Measurements from ENCODE around the gene PTK7.

The PTK7 gene

DNA sequence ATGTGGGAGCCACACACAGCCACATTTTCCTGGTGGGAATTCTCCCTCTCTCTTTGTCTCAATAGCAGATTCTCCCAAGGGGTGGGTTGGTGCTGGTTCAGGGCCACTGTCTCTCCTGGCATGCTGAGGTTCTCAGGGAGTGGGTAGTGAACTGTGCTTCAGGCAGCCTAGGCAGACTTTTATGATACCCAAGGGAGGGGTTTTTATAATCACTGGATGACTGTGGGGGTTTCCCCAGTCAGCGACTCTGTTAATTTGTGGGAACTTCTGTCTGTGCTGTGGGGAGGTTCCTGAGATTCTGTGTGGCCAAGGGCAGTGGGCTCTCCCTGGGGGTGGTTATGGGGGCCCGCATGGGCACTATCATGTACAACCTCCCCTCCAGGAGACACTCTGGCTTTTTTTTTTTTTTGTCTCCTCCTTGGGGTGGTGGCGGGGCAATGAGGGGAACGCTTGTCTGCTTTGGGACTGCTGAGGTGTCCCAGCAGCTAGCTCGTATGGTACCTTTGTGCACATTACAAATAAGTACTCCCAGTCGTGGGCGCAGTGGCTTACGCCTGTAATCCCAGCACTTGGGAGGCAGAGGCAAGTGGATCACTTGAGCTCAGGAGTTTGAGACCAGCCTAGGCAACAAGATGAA is 10.0 kb downstream of the PTK7 start:
- DNase-seq (ENCODE audit: low read depth, low spot score) = no peak

DNA sequence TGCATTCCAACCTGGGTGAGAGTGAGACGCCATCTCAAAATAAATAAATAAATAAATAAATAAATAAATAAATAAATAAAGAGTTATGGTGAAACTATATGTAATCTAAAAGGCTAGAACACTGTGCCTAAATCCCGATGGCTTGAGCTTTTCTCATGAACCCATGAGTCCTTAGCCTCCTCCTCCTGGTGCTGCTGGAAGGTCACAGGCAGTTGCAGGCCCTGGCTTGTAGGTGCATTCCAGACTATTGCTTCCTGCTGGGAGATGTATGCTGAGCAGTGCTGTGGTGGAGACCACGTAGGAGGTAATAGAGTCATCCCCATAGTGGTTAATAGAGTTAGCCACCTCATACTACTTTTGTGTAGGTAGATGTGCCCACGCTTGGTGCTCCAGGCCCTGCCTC is 12.5 kb downstream of the PTK7 start:
- DNase-seq (ENCODE audit: low read depth, low spot score) = no peak

- DNase-seq (ENCODE audit: low read depth, low spot score) = no peak
These were observed 13.4 kb downstream of the PTK7 start for GRCh38 chr6:43089467-43089866.

- DNase-seq (ENCODE audit: low read depth, low spot score) = no peak
These were observed 13.9 kb downstream of the PTK7 start for GRCh38 chr6:43089874-43090558.

DNA sequence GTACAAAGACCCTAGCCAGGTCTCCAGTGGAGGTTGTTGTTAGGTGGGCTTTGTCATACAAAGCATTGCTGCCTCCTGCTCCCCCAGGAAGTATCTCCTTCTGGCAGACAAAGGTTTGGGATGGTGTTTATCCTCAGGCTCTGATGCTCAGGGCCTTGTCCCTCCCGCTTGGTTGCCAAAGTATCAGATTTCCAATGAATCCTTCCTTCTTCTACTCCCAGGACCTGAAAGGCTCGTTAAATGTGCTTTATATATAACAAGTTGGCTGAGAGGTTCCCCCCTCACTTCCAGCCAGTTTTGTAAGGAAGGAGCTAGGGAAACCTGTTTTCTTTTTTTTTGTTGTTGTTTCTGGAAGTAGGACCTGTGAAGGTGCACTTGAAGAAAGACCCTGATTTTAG is 14.4 kb downstream of the PTK7 start:
- no peak for DNase-seq (ENCODE audit: low read depth, low spot score)

DNA sequence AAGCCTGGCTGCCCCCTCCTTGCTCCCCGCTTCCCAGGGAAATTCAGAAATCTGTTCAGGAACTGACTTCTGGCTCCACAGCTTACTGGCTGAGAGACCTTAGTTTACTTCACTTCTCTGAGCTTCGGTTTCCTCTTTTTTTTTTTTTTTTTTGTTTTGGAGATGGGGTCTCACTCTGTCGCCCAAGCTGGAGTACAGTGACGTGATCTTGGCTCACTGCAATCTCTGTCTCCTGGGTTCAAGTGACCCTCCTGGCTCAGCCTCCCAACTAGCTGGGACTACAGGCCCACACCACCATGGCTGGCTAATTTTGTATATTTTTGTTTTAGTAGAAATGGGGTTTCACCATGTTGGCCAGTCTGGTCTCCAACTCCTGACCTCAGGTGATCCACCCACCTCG is 14.9 kb downstream of the PTK7 start:
- no peak for DNase-seq (ENCODE audit: low read depth, low spot score)

DNA sequence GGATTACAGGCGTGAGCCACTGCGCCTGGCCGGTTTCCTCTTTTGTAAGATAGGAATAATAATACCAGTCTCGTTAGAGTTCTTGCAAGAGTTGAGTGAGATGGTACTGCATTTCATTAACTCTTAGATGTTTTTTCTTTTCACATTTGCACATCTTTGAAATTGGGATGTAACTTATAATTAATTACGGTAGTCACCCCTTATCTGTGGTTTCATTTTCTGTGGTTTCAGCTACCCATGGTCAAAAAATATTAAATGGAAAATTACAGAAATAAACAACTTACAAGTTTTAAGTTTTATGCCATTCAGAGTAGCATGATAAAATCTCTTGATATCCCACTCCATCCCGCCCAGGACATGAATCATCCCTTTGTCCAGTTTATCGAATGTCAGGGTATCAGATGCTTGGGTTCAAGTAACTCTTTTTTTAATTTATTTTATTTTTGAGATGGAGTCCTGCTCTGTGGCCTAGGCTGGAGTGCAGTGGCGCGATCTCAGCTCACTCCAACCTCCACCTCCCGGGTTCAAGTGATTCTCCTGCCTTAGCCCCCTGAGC is 15.4 kb downstream of the PTK7 start:
- DNase-seq (ENCODE audit: low read depth, low spot score) = no peak

- DNase-seq (ENCODE audit: low read depth, low spot score) = no peak
These were observed 16.5 kb downstream of the PTK7 start for GRCh38 chr6:43092635-43093034.

DNA sequence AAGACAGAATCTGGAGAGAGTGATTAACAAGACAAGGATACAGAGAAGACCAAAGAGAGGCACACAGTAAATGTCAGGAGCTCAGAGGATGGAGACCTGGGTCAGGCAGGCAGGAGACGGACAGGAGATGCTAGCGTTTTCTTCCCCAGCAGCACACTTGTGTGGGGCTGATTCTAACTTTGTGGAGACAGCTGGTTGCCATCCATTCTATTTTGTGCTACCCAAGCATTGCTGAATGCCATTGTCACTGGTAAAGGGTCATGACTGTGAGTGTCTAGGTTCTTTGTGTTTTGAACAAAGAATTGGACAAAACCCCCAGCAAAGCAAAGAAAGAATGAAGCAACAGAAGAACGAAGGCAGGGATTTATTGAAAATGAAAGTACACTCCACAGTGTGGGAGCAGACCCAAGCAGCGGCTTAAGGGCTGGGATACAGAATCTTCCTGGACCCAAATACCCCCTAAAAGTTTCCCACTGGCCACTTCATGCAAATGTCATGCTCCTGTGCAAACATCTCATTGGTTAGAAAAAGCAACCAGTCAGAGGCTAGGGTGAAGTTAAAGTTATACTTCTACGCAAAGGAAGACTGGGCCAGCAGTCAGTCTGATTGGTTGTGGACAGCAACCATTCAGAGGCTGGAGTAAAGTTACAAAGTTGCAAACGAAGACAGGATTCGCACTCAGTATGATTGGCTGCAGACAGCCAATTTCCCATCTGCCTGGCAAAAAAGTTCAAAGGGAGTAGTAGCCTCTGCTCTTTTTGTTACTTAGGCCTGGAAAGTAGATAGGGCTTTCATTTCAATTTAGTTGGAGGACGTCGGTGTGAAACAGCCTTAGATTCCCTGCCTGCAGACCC is 17.5 kb downstream of the PTK7 start:
- no peak for DNase-seq (ENCODE audit: low read depth, low spot score)

DNA sequence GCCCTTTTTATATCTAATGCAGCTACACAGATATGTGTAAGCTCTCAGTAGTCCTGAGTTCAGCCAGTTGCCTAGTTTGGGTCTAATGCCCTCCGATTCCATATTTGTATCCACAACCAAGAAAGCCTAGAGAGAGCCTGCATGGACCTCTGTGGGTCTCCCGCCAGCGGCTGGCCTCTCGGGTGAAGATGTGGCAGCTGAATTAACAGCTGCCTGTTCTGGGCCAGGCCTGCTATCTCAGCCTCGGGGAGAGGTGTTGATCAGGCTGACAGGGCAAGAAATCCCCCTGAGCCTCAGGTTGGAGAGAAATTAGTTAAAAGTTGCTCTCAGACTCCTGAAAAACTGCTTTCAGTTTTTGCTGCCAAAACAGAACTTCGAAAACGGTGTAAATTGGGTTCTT is 19.8 kb downstream of the PTK7 start:
- no peak for DNase-seq (ENCODE audit: low read depth, low spot score)

DNA sequence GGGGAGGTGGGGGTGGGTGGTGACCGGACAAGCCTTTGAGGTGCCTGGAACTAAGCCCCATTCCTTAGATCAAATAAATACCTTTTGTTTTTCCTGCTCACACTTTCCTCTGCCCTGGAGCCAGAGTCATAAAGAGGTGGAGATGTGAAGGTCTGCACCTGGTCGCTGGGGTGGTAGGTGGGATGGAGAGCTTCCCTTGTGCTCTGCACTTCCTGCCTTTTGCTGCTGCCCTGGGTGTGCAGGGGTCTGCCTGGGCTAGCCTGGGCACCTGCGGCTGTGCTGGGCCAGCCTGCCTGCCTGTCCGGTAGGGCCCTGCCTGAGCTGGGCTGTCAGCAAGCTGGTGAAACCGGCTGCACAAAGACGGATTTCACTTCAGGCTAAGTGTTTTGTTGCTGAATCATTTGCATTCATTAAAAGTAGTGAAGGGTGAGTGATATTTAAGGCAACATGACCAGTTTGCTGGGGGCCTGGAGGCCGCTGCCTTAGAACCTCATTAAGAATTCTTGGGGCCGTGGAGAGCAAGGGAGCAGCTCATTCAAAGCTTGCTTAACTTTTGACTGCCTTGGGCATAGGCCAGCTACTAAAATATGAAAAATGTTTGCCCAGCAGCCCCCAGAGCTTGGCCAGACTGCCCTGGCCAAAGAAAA is 20.5 kb downstream of the PTK7 start:
- DNase-seq (ENCODE audit: low read depth, low spot score) = no peak

DNA sequence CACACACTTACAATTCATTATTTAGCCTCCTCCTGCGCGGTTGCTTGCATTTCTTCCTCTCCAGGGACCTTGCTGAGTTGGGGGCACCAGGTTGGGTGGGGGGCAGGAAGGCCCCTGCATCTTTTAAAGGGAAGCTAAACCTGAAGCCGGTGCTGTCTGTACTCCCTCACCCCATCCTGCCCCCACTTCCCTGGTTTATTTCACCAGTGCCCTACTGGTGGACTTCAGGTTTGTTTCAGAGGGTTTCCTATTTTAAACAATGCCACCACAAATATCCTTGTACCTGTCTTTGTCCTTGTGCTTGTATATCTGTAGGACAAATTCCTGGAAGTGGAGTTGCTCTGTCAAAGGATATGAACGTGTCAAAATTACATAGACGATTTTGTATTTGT is 21.0 kb downstream of the PTK7 start:
- no peak for DNase-seq (ENCODE audit: low read depth, low spot score)

DNA sequence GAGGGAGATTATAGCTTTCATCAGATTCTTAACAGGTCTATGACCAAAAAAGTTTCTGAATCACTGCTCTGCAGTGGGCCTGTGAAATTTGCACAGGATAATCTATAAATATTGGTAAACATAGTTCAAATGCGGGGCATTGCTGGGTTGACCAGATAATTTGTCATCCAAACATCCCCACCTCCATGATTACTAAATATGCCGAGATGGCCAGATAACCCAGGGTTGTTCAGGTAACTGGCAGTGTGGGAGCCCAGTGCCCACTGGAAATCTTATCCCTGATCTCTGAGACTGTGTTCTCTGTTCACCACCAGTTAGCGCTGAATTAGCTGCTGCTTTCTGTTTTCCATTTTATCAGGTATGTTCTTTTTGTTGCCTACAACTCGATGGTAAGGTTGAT is 21.4 kb downstream of the PTK7 start:
- no peak for DNase-seq (ENCODE audit: low read depth, low spot score)

GRCh38 chr6:43101497-43101896 is 25.4 kb downstream of the PTK7 start:
- no peak for DNase-seq (ENCODE audit: low read depth, low spot score)

- no peak for DNase-seq (ENCODE audit: low read depth, low spot score)
These were observed 27.3 kb downstream of the PTK7 start for GRCh38 chr6:43103253-43103876.

DNA sequence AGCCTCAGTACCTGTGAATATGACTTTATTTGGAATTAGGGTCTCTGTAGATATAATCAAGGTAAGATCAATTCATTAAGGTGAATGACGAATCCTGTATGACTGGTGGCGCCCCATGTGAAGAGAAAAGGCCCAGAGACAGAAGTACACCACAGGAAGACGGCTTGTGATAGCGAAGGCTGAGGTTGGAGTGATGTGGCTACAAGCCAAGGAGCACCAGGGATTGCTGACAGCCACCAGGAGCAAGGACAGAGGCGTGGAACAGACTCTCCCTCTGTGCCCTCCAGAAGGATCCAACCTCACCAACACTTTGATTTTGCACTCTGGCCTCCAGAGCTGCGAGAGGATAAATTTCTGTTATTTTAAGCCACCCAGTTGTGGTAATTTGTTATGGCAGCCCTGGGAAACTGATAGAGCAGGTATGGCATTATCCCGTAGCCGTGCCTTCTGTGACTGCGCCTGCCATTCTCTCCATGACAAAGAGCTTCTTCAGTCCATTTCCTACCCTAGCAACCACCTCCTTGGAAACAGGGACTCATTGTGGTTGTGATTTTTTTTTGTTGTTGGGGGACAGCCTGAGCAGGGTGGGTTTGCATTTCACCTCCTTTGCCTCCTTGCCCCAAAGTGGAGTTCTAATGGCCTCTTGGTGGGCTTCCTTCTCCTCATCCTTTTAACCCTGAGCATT is 29.6 kb downstream of the PTK7 start:
- DNase-seq (ENCODE audit: low read depth, low spot score) = no peak

GRCh38 chr6:43107344-43108062 is 31.4 kb downstream of the PTK7 start:
- DNase-seq (ENCODE audit: low read depth, low spot score) = no peak

DNA sequence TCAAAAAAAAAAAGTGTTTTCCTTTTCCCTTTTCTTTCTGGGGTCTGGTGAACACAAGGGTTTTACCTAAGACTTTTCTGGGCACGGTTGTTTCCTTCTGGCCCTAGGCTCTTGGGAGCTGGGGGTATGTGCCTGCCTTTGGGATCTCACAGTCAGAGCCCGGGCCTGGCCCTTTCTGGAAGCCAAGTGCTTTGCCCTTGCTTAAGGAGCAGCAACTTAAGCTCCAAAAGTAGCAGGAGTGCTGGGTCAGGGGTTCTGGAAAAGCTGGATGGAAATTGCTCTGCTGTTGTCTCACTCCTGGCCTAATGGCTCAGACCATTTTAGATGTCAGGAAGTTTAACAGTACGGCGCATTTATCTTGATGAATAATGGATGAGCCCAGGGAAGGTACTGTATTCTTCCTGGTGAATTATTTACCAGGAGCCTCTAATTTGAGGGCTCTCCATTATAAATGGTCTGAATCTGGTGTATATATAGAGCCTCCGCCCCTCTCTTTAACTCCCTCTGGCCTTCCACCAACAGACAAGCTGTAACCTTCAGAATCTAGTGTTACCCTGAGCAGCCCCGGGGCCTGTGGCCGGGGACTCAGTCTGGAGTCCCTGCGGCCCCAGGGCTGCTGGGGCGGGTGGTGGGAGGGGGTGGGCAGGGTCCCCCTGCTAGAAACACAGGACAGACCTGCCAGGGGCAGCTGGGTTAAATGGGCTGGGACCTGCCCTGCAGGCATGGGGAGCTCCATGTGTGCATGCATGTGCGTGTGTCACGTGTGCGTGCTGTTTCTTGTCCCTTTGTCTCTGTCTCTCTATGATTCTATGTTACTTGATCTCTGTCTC is 37.5 kb downstream of the PTK7 start:
- DNase-seq (ENCODE audit: low read depth, low spot score) = no peak

- no peak for DNase-seq (ENCODE audit: low read depth, low spot score)
These were observed 39.3 kb downstream of the PTK7 start for GRCh38 chr6:43115365-43115764.
